Skin of body (tissue), 2 donors: Measurements from ENCODE around the gene AK6. TPM values are rescaled to one million over a fixed set of nuclear protein-coding genes. Genes with fewer than 3 reads are reported as not detected.
"Not testable (repeated sequence)": the region's sequence is repeated elsewhere in the genome, so short reads cannot be mapped to it uniquely, and the experiment has no call there.

Experiments used
- DNase-seq: peaks from one replicate; lab custom pipeline; 2025; lab: John Stamatoyannopoulos, UW
- total RNA-seq: library from RNA; depleted of rRNA; stranded (reverse); fragments of >200 nt; gene quantifications from one replicate; pipeline ENCODE4 v1.2.3, GENCODE V29; 2014

AK6 gene
- 28.1 TPM for total RNA-seq

DNA sequence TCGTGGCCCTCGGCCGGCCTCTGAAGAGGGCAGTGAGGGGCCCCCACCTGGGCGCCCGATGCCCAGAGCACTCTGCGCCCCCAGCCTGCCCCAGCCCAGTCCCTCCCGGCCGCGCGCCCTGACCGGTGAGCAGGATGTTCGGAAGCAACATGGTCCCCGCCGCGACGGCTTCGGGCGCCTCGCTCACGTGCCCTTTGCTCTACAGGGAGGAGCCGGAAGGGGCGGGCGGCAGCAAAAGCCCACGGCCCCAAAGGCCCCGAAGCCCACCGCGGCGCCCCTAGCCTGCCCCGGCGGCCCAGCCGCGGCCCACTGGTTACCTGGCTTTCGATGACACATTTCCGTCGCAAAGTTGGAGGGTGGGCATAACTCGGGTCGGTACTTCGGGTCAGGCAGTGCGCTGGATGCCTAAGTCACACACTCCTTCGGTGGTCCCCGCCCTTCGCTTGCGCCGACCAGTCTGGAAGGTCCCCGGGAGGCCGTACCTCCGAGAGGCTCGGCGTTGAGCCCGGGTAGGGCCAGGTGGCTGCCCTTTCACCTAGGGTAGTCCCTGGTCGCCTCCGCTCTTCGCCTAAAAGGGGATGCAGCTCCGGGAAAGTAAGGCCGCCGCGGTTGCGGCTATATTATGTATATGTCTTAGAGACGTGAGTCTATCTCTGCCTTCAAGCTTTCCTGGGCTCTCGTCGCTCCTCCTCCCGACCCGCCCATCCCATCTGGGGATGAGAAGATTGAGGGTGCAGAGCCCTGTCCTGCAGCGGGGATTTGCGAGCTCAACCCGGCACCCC is at the start of gene AK6, which contains the start of the genes RAD17 and TAF9:
Gene AK6 (minus strand): TSS at position 181 of the 782 bp plus-strand sequence. CDS start 30 bp downstream, at position 151.
Gene RAD17 (plus strand): TSS at position 479 of the 782 bp plus-strand sequence. CDS start 2,391 bp downstream, outside the sequence.
Gene TAF9 (minus strand): TSS at position 181 of the 782 bp plus-strand sequence. CDS start 3,783 bp downstream, outside the sequence.
- DNase-seq, result peak; percentile 95

DNA sequence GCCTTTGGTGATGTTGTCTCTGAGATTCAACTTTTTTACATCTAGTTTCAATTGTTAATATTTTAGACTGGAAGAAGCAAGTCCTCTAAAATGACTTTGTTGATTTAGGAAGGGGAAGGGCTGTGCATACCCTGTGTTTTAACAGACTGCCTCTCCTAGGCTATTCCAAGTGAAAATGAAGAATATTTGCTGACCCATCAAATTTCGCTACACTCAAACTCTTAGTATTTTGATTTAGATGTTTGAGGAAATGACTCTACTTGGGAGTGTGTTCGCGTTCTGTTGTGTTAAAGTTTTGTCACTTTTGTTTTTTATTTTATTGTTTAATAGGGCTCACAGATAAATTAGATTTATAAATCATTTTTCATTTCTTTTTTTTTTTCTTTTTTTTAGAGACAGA is 49.2 kb upstream of the AK6 start:
- no peak for DNase-seq

GRCh38 chr5:69416699-69417098 is 47.4 kb upstream of the AK6 start:
- DNase-seq, result no peak

DNA sequence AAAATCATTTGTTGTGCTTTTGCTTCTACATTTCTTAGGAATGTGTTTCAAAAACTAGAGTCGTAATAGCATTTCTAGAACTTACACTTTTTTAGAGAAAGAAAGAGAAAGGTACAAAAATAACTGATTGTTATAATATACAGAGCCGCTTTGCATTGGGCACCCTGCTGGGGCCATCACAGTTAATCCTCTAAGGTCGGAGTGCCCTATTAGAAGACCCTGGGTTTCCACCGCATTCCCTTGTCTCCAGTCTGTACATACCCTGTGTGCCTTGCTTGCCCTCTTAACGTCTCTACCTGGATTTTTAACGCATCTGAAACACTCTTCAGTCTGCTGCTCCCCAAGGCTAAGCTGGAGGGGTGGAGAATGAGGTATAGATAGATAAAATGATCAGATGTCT is 46.9 kb upstream of the AK6 start:
- DNase-seq, result no peak

GRCh38 chr5:69415584-69415958 is 46.3 kb upstream of the AK6 start:
- no peak for DNase-seq

DNA sequence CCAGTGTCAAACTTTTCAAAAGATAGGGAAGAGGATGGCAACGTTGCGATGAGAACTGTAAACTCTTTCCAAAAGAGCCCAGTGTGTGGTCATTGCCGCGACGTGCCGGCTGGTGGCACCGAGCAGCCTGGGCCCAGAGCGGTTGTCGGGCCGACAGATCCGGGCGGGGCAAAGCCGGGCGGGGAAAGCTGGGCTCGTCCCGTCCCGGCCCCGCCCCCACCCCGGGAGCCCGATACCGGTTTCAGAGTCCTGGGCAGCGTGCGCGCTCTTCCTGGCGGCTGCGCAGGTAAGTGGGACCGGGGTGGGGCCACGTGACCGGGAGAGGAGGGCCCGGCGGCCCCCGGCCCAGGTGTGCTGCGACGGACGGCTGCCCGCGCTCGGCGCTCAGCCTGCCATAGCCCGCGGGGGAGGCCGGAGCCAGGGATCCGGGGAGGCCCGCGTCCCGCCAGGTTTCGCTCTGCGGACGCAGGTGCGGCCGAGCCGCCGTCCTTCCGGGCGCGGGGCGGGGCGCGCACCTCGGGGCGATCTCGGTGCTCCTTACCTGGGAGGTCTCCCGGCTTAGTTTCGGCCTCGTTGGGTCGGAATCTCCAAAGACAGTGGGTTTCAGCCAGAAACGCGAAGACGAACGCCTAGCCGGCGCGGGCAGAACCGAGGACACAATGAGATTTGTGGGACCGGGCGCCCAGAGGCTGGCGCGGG is 45.7 kb upstream of the AK6 start, which contains the start of gene MARVELD2:
Gene MARVELD2 (plus strand): TSS at position 232 of the 699 bp plus-strand sequence. CDS start 4,270 bp downstream, outside the sequence.
- no peak for DNase-seq

DNA sequence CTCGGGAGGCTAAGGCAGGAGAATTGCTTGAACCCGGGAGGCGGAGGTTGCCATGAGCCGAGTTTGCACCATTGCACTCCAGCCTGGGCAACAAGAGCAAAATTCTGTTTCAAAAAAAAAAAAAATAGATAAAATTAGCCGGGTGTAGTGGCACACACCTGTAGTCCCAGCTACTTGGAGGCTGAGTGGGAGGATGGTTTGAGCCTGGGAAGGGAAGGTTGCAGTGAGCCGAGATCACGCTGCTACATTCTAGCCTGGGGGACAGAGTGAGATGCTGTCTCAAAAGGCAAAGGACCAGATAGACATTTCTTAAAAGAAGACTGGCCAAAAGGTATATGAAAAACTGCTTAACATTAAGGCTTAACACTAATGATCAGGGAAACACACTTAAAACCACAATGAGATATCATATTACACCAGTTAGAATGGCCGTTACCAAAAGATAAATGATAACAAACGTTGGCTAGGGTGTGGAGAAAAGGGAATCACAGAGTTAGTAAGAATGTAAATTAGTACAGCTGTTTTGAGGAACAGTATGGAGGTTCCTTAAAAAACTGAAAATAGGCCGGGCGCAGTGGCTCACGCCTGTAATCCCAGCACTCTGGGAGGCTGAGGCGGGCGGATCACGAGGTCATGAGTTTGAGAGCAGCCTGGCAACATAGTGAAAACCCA is 35.5 kb upstream of the AK6 start:
- no peak for DNase-seq

DNA sequence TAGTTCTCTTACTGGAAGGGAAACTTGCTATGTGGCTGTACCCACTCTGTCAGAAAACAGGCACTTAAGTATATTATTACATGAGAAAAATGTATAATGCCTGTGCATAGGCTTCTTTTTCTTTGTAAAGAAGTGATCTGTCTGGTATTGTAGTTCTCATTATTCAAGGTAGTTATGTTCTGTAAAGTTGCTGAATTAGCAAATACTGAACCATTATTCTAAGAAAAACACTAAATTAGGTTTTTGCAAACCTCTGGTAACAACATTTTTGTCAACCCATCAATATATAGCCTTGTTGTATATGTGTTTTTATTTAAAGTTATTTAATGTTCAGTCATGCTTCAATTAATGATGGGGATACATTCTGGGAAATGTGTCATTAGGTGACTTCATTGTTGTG is 9.1 kb upstream of the AK6 start:
- no peak for DNase-seq

- DNase-seq, result no peak
Measured at GRCh38 chr5:69374911-69375446, 5.7 kb upstream of the AK6 start.

DNA sequence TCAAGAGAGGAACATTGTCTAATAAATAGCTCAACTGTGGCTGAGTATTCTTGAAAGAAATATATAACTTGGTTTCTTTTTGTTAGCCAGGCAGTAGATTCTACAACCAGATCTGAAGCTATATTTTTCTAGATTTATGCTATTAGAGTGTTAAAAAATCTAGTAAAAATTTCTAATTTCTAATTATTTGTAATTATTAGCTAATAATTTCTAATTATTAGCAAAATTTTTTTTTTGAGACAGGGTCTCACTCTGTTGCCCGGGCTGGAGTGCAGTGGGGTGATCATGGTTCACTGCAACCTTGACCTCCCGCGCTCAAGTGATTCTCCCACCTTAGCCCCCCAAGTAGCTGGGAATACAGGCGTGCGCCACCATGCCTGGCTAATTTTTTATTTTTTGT is 3.1 kb upstream of the AK6 start:
- DNase-seq, result no peak

- not testable (repeated sequence) for DNase-seq
Measured at GRCh38 chr5:69370335-69370734, 1.0 kb upstream of the AK6 start.

- peak; percentile 32 for DNase-seq
Measured at GRCh38 chr5:69368458-69369339, 621 bp downstream of the AK6 start.

DNA sequence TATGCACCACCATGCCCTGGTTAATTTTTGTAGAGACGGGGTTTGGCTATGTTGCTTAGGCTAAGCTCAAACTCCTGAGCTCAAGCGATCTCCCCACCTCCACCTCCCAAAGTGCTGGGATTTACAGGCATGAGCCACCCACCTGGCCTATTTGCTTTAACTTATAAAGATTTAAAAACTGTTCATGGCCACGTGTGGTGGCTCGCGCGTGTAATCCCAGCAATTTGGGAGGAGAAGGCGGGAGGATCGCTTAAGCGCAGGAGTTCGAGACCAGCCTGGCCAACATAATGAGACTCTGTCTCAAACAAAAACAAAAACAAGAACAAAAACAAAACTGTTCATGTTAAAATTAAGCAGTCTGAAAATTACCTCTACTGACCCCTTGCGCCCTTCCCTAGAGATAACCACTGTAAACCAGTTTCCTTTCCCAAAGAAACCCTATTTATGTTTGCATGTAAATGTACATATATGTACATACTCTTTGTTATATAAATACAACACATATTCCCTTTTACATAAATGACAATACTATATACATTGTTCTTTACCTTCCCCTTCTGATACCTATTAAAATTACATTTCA is 1.5 kb downstream of the AK6 start:
- DNase-seq, result no peak

GRCh38 chr5:69364850-69365249 is 4.5 kb downstream of the AK6 start:
- DNase-seq, result no peak

DNA sequence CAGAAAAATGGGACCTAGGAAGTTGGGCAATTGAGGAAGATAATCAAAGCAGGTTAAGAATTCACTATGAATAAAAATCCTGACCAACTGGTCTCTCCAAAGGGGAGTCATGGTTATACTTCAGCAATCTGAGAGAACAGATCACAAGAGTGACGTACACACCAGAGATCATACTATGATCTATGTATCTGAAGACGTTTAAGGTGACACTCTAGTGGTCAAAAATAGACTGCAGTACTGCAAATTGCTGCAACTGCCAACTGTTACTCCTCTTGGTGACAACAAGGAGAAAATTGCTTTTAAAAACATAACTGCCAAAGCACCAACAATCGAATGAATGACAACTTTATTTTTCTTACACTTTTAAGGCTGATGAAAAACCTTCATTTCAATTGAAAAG is 4.9 kb downstream of the AK6 start:
- DNase-seq, result no peak

GRCh38 chr5:69360442-69360841 is 8.9 kb downstream of the AK6 start:
- DNase-seq, result no peak

DNA sequence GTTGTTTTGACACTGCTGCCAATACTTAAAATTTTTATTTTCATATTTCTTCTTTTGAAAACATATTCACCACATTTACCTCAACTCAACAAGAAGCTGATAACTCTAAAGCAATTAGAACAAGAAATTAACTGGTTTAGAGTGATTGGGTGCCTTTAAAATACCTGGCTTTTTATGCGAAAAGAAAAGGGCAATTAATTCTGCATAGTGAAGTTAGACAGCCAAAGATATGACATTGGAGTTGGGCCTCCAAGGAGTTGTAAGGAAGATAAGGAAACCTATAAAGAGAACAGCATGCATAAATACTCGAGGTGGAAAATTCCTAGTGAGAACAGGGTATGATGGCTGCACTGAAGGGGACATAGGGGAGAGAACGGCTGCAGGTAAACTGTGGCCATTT is 9.6 kb downstream of the AK6 start:
- no peak for DNase-seq

GRCh38 chr5:69350664-69351063 is 18.7 kb downstream of the AK6 start:
- DNase-seq, result no peak

- no peak for DNase-seq
Measured at GRCh38 chr5:69343083-69343482, 26.2 kb downstream of the AK6 start.

- DNase-seq, result no peak
Measured at GRCh38 chr5:69341520-69342161, 27.7 kb downstream of the AK6 start.
